B cell (primary cell): ENCODE results near the gene AFG3L2. TPM values are rescaled to one million over a fixed set of nuclear protein-coding genes. Genes with fewer than 3 reads are reported as not detected.

ENCODE experiments used
- ATAC-seq: fragments of 200-7000 bp; cut with Tn5 transposase; one replicate; pipeline ENCODE4 v1.10.0; 2021; ENCODE audit warnings: low read depth, mild to moderate bottlenecking, moderate number of reproducible peaks, moderate library complexity
- CTCF ChIA-PET: fragments of 350-600 bp; sonication (Branson Sonifier 250); formaldehyde crosslinking; loops from one replicate; lab custom pipeline; 2021; ENCODE audit warnings: antibody characterized with exemption, inconsistent platforms; lab: Charles Lee
- POLR2A ChIA-PET: fragments of 350-600 bp; sonication (Branson Sonifier 250); formaldehyde crosslinking; loops from one replicate; lab custom pipeline; 2021; ENCODE audit warnings: antibody characterized with exemption; lab: Charles Lee
- DNase-seq: peaks from one replicate; pipeline ENCODE4 v3.0.0; 2013
- H2AFZ ChIP-seq: 2 replicates; pipeline ENCODE4 v1.6.1; 2012; ENCODE audit warnings: mild to moderate bottlenecking, low read depth, low read length; ENCODE audit not compliant: insufficient read depth, poor library complexity, severe bottlenecking
- H3K27ac ChIP-seq, 2 donors: 1 replicate in 1 of 2; 2 replicates in 1 of 2; pipeline ENCODE4 v1.5.1; 2012 to 2013; ENCODE audit warnings: low read length in 2 of 2, mild to moderate bottlenecking in 2 of 2, moderate library complexity in 1 of 2
- H3K27me3 ChIP-seq, 4 experiments: fragments of 200-600 bp in 1 of 4; sonication (generic) in 1 of 4; replicated peaks in 1 of 4; 1 replicate in 2 of 4; 2 replicates in 2 of 4; pipeline versions ENCODE4 v1.6.1 to v1.7.0; 2013 to 2016; ENCODE audit warnings: low read length in 3 of 4, mild to moderate bottlenecking in 2 of 4, mixed read lengths in 1 of 4, moderate library complexity in 1 of 4; ENCODE audit not compliant: insufficient read depth in 4 of 4, control insufficient read depth in 3 of 4; ENCODE audit errors: control extremely low read depth in 1 of 4
- H3K36me3 ChIP-seq, 2 experiments: replicated peaks in 1 of 2; 1 replicate in 1 of 2; 2 replicates in 1 of 2; pipeline versions ENCODE4 v1.6.1 to v1.7.1; 2013; ENCODE audit warnings: low read length in 1 of 2; ENCODE audit not compliant: insufficient read depth in 2 of 2, control insufficient read depth in 1 of 2; ENCODE audit errors: control extremely low read depth in 1 of 2, extremely low read depth in 1 of 2
- H3K4me1 ChIP-seq, 2 donors: fragments of 200-600 bp in 1 of 2; sonication (generic) in 1 of 2; 1 replicate in 1 of 2; 2 replicates in 1 of 2; pipeline versions ENCODE4 v1.5.1 to v1.6.1; 2013 to 2017; ENCODE audit warnings: low read length in 2 of 2; ENCODE audit not compliant: control insufficient read depth in 2 of 2, insufficient read depth in 2 of 2
- H3K4me2 ChIP-seq: replicated peaks from 2 replicates; pipeline ENCODE3; 2012; ENCODE audit warnings: mild to moderate bottlenecking, low read depth, low read length; ENCODE audit not compliant: poor library complexity, severe bottlenecking
- H3K4me3 ChIP-seq, 5 experiments: fragments of 200-600 bp in 1 of 5; sonication (generic) in 1 of 5; 1 replicate in 3 of 5; 2 replicates in 2 of 5; pipeline versions ENCODE4 v1.5.1 to v1.7.0; 2011 to 2016; ENCODE audit warnings: low read length in 4 of 5, mild to moderate bottlenecking in 4 of 5, low read depth in 2 of 5, control low read depth in 1 of 5, moderate library complexity in 1 of 5; ENCODE audit not compliant: insufficient read depth in 1 of 5; ENCODE audit errors: control extremely low read depth in 1 of 5, extremely low read depth in 1 of 5
- H3K79me2 ChIP-seq: fragments of 200-600 bp; sonication (generic); one replicate; pipeline ENCODE4 v1.6.0; 2016; ENCODE audit warnings: low read length; ENCODE audit not compliant: control insufficient read depth, insufficient read depth
- H3K9ac ChIP-seq: fragments of 200-600 bp; sonication (generic); 2 replicates; pipeline ENCODE4 v1.6.1; 2017; ENCODE audit warnings: mild to moderate bottlenecking, low read length, moderate library complexity
- H3K9me3 ChIP-seq, 3 donors: one replicate each; pipeline versions ENCODE4 v1.6.1 to v1.7.1; 2013; ENCODE audit warnings: low read length in 2 of 3; ENCODE audit not compliant: control insufficient read depth in 2 of 3, insufficient read depth in 1 of 3; ENCODE audit errors: control extremely low read depth in 1 of 3
- H4K20me1 ChIP-seq: 2 replicates; pipeline ENCODE4 v1.6.0; 2012; ENCODE audit warnings: mild to moderate bottlenecking, low read length; ENCODE audit not compliant: insufficient read depth, control insufficient read depth, poor library complexity, severe bottlenecking
- H3K27ac Mint-ChIP-seq: one replicate; pipeline ENCODE4 v1.8.0; 2021; ENCODE audit warnings: mixed read lengths
- H3K27me3 Mint-ChIP-seq: one replicate; pipeline ENCODE4 v1.8.0; 2021; ENCODE audit warnings: mixed read lengths
- H3K4me1 Mint-ChIP-seq: one replicate; pipeline ENCODE4 v1.8.0; 2021; ENCODE audit warnings: mixed read lengths
- H3K4me3 Mint-ChIP-seq: one replicate; pipeline ENCODE4 v1.8.0; 2021; ENCODE audit warnings: mixed read lengths
- H3K9me3 Mint-ChIP-seq: one replicate; pipeline ENCODE4 v1.8.0; 2022; ENCODE audit warnings: mixed read lengths; ENCODE audit not compliant: insufficient read depth
- CTCF ChIP-seq: fragments of 200-600 bp; IDR thresholded peaks from one replicate; pipeline ENCODE4 v1.8.0; 2022; ENCODE audit warnings: antibody characterized with exemption, mild to moderate bottlenecking
- EZH2 ChIP-seq: IDR thresholded peaks from 2 replicates; pipeline ENCODE4 v1.6.1; 2012; ENCODE audit warnings: borderline replicate concordance, low read depth, mild to moderate bottlenecking, moderate library complexity, low read length; ENCODE audit not compliant: insufficient read depth, poor library complexity, severe bottlenecking
- WGBS: methylation state at CpG from one replicate; pipeline ENCODE4 v1.1.5; 2013; ENCODE audit warnings: missing lambda C conversion rate; ENCODE audit not compliant: insufficient coverage; 5-methylcytosine and 5-hydroxymethylcytosine counted together
- intact Hi-C: fragments of 100-400 bp; cut with micrococcal nuclease; formaldehyde crosslinking; loops from one replicate; pipeline ENCODE4 v1.10.0; 2022
- polyA plus RNA-seq: library from polyadenylated mRNA; depleted of rRNA; stranded (reverse); fragments of >200 nt; gene quantifications from 2 replicates; pipeline ENCODE4 v1.2.3, GENCODE V29; 2012
- total RNA-seq, 2 donors: library from RNA; stranded (reverse); fragments of 120-200 nt in 1 of 2; gene quantifications; 1 replicate in 1 of 2; 2 replicates in 1 of 2; pipeline versions ENCODE4 v1.2.3 to v1.2.4, GENCODE V29; 2013 to 2022

AFG3L2 gene
- total and polyA plus RNA-seq, 2 donors (not counting 1 experiment from before 2014, with no cell fraction given), result 11.9 to 40.7 TPM

- H3K27ac ChIP-seq, result no peak overlapping the region
- H3K27me3 Mint-ChIP-seq, result peaks cover 15% of the 10 kb centered on the region
- no peak overlapping the region for H3K9ac ChIP-seq
- H3K9me3 Mint-ChIP-seq, result no peaks in the 10 kb centered on the region
- ChIA-PET CTCF (interaction anchor here (1.4 kb wide), 1 partner anchor 11 kb away, joined by 3 read pairs; no protein-coding TSS in a partner anchor), POLR2A (no interaction called here)
- DNase-seq (no peak), ATAC-seq (no peak)
- intact Hi-C loops, result no loop called here
- H3K4me1 Mint-ChIP-seq, result no peaks in the 10 kb centered on the region
- no peaks in the 10 kb centered on the region for H3K9me3 ChIP-seq
- WGBS, result 88% methylated on average over 8 of the region's 9 CpGs
- no peaks in the 10 kb centered on the region for H4K20me1 ChIP-seq
- H2AFZ ChIP-seq, result no peak overlapping the region
- H3K4me3 Mint-ChIP-seq, result no peak overlapping the region
- no peak overlapping the region for H3K4me3 ChIP-seq
- peaks cover 0 to 20% (median 3%) of the 10 kb centered on the region in 4 experiments for H3K27me3 ChIP-seq
- no peak for TF ChIP-seq EZH2
- TF ChIP-seq CTCF, result no peak
- no peak overlapping the region for H3K4me2 ChIP-seq
- no peaks in the 10 kb centered on the region for H3K79me2 ChIP-seq
- no peak overlapping the region for H3K27ac Mint-ChIP-seq
- H3K4me1 ChIP-seq, result peaks cover 5% of the 10 kb centered on the region in 2 donors
- H3K36me3 ChIP-seq, result no peaks in the 10 kb centered on the region
Measured at GRCh38 chr18:12282442-12283039, 94.5 kb downstream of the AFG3L2 start.

- H3K27ac ChIP-seq, result no peak overlapping the region
- no peak overlapping the region for H3K4me2 ChIP-seq
- Mint-ChIP-seq H3K9me3 (no peaks in the 10 kb centered on the region), H3K27me3 (peaks cover 21% of the 10 kb centered on the region), H3K27ac (no peak overlapping the region), H3K4me3 (no peak overlapping the region), H3K4me1 (no peaks in the 10 kb centered on the region)
- H4K20me1 ChIP-seq, result no peaks in the 10 kb centered on the region
- ATAC-seq, result no peak
- H3K79me2 ChIP-seq, result no peaks in the 10 kb centered on the region
- H3K9ac ChIP-seq, result no peak overlapping the region
- WGBS, result no CpG with 5 or more reads among the region's 1 CpG
- TF ChIP-seq EZH2 (no peak), CTCF (no peak)
- intact Hi-C loops, result no loop called here
- no peaks in the 10 kb centered on the region for H3K4me1 ChIP-seq
- no peak for DNase-seq
- H3K4me3 ChIP-seq, result no peak overlapping the region
- peaks cover 0 to 13% (median under 1%) of the 10 kb centered on the region in 4 experiments for H3K27me3 ChIP-seq
- no peak overlapping the region for H2AFZ ChIP-seq
- no peaks in the 10 kb centered on the region for H3K36me3 ChIP-seq
- no peaks in the 10 kb centered on the region for H3K9me3 ChIP-seq
- CTCF ChIA-PET, result interaction anchor here (1.4 kb wide), 1 partner anchor 10 kb away, joined by 3 read pairs; no protein-coding TSS in a partner anchor
- POLR2A ChIA-PET, result no interaction called here
Measured at GRCh38 chr18:12281861-12282260, 95.2 kb downstream of the AFG3L2 start.
